AG08396 (cell line): Measurements from ENCODE around the gene RTN1.

Experiments
- DNase-seq: peaks from one replicate; pipeline ENCODE4 v3.0.0; 2012; ENCODE audit warnings: low spot score, mixed read lengths

The RTN1 gene

DNA sequence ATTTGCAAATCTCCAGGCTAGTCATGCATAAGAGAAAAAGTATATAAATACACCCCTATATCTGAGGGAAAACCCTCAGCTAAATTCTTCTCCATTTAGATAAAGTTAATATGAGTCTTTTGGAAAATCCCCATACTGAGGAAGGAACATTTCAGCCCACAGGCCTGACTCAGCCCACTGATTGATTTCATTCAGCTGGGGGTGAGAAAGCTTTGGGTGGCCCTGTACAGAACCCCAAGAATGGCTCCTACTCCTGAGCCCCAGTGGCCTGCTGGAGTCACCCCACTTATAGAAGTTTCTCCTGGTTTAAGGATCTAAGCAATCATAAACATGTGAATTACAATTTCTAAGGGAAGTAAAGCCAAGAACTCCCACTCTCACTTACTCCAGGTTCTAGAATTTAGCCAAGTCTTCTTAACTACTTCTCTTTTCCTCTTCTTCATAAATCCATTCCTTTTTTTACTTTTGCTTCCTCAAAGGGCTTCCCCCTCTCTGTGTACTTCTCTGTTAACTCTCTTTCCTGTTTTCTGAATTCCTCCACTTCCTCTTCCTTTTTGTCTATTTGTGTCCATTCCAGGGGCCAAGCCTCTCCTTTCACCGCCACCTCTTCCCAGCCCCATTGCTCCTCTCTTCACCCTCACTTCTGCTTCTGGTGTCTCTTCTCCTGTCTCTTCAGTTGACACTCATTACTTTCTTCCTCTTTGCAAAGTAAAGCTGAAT, 21.0 kb downstream of the RTN1 start:
- no peak for DNase-seq

DNA sequence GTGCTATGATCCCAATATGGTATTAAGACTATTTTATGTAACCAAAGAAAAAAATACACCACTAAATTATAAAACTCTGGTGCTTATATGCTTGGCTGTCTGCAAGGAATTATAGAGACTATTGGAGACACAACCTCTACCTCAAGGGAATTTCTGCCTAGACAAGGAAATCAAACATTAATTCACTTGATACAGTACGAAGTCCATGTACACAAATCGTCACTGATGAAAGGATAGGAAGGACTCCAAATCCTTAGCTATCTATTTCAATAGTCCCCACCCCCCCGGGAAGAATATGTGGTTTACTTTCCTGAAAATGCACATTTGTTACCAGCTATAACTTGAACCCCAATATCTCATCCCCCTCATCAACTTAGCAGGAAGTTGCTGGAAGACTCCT, 21.9 kb downstream of the RTN1 start:
- no peak for DNase-seq

DNA sequence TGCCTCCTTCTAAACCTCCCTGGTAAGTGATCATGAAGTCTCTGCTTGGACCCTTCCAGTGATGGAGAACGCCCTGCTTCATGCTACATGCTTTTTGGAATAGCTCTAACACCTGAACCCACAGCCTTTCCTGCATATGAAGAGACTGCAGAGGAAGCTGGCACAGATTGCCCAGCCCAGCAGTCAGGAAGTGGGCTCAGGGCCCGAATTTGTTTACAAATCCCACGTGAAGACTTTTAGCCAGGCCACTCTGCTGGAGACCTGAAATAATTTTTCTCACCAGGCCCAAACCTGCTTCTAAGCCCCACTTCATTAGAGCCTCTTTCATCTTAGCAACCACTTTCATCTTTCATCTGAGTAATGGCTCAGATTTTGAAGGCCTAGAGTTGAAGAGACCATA, 22.9 kb downstream of the RTN1 start:
- no peak for DNase-seq

DNA sequence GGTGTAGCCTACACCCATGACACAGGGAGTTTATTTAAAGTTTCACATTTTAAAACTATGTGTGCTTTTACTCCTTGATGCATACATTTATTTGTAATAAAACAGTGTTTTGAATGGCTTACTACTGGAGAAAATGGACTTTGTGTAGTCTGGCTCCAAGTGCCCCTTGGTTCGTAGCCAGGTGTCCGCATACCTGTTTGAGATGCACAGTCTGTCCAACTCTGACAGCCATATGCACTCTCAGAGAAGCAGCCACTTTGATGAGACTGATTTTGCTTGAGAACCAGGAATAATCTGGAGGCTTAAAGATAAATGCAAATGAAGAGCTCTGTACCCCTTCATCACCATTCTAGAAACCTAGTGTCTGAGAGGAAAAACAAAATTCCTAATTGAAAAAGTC, 24.0 kb downstream of the RTN1 start:
- no peak for DNase-seq

DNA sequence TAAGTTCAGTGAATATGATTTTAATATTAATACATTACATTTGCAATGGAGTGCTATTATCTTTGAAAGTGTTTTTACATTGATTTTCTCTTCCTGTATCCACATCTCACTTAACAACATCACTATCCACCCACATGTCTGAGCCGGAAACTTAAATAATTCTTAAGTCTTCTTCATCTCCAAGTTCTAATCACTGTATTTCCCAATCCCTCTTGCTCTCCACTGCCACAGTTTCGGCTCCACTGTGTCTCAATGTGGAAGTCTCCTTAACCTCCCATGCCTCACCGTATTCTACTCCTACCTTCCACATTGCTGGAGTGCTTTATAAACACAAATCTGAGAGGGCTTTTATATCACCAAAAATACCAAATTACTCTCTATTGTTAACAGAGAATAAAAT, 25.3 kb downstream of the RTN1 start:
- DNase-seq, result no peak

DNA sequence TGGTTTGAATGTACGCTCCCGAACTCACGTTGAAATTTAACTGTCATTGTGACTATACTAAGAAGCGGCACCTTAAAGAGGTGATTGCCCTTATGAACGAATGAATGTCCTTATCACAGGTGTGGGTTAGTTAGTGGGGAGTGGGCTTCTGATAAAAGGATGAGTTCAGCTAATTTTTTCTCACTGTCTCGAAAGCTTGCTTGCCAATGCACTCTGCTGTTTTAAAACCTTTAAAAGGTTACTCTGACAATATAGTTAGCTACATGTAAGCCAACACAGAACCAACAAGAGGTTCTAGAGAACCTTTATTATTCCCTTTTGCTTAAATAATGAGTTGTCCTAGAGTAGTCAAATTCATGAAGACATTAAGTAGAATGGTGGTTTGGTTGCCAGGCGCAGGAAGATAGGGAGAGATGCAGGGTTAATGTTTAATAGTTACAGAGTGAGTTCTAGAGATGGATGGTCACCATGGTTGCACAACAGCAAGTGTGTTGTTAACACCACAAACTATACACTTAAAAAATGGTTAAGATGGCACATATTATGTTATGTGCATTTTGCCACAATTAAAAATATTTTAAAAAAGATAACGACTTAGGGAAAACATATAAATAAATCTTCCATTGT, 26.3 kb downstream of the RTN1 start:
- no peak for DNase-seq

DNA sequence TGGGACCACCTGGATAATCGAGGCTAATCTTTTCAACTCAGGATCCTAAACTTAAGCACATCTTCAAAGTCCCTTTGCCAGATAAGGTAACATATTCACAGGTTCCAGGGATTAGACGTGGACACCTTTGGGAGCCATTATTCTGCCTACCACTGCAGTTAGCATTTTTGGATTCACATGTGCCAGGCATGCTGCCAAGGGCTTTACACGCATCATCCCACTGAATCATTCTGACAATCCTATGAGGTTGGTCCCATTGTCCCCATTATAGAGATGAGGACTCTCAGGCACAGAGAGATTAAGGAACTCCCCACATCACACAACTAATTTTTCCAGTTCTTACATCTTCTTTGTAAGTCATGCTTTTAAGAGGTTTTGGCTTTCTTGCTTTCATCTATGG, 34.5 kb downstream of the RTN1 start:
- no peak for DNase-seq

DNA sequence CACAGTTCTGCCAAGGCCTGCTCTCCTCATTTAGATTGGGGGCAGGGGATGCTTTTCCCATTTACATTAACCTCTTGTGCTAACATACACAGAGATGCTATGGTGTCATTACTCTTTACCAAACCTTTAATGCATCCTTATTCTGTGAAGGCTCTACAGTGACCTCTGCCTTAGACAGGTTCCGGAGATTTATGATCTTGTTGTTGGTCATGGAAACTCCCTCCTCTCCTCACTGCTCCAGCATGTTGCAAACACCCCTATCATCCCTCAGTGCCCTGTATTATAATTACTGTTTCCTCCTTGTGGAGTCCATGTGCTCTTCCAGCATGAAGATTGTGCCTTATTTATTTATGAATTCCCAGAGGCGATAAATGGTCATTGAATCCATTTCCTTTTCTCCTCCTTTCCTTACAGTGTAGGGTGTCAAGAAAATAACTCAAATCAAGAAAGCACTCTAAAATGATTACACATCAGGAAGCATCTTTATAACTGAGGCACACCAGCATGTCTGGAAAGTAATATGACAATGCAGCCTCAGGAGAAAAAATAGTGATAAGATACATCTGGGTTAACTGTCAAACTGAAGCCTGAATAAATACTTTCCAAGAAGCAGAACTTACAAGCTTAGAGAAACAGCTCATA, 37.8 kb downstream of the RTN1 start:
- DNase-seq, result no peak

DNA sequence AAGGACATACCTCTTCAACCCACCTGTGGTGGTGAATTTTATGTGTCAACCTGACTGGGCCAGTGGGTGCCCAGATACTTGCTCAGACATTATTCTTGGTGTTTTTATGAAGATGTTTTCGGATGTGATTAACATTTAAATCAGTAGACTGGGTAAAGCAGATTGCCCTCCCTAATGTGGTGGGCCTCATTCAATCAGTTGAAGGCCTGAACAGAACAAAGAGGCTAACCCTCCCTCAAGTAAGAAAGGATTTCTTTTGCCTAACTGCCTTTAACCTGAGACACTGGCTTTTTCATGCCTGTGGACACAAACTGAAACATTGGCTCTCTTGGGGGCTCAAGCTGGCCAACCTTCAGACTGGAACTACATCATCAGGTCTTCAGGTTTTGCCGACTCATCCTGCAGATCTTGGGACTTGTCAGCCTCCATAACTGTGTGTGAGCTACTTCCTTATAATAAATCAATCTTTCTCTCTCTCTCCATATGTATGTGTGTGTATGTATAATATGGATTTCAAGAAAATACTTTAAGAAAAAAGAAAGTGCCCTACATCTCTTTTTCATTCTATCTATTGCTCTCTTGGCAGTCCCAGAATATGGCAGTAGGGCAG, 39.4 kb downstream of the RTN1 start:
- no peak for DNase-seq

DNA sequence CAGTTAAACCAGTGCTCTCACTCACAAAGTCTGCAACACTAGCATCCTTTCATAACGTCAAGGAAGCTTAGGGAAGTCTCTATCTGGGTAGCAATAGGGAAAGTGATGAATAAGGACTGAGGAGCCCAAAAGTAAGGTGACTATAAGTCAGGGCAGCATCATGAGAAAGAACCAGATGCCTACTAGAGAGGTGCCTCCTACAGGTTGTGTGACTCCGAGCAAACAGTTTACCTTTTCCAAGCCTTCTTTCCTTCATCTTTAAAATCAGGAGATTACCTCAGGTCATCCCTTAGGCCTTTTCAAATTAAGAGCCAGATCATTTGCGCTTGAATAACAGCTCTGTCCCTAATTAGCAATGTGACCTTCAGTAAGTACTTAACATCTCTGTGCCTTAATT, 40.2 kb downstream of the RTN1 start:
- no peak for DNase-seq

DNA sequence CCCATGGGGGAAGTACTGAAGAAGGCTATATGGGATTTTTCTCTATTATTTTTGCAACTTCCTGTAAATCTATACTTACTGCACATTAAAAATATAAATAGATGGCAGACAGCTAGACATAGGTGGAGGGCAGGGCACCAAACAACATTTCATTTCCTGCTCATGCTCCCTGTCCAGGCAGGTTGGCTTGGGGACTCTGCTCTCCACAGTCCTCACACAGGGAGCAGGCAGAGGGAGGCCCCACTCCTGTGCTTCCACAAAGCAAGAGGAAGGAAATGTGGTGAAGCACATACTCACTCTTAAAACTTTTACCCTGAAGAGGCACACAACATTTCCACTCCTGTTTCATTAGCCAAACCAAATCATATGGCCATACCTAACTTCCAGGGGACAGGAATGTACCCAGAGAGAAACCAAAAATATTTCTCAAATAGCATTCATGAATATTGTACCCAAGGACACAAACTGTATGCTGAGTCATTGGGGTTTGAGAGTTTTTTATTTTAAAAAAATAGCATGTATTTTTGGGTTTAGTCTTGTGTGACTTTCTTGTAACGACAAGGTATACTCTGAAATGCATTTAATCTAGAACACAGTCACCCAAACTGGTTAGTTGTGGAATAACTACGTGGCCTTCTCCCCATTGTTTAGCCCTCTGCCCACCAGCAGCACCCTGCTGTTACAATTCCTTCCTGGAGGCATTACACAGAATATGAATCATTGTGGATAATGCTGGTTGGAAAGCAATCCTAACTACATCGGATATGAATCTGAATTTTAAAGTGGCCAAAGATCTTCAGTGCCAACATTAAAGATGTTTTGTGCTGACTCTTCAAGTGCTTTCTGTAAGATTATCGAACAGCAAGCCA, 40.9 kb downstream of the RTN1 start:
- DNase-seq, result no peak

DNA sequence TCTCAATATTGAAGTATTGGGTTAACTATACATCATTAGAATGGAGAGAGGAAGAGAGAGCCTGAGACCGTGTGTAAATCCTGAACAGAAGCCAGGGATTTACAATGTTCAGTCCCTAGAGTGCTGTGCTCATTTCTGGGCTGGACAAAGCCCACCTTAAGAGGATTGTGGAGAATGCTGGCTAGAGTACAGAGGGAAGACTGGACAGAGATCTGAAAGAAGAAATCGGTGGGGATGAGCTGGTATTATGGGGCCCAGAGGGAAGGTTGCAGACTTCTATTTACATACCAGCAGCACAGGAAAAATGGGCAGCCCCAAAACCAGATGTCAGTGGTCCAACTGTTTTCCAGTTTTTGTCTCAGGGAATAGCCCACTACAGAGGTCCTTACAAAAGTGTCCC, 42.3 kb downstream of the RTN1 start:
- DNase-seq, result no peak

DNA sequence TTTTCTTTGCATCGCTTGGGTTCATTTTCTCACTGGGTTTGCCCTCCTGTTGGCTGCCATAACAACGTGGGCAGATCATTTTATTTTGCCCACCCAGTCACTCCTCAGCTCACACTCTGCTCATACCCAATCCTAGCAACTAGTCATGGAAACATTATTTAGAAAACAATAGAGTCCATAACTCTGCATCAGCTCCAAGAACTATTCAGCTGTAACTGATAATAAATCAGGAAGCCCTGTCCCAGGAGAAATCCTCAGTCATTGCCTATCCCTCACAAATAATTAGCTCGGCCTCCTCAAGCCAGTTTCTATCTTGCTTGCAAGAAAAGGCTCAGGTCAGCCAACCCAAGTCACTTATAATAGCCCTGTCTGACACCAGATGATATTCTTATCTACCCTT, 43.2 kb downstream of the RTN1 start:
- DNase-seq, result no peak

DNA sequence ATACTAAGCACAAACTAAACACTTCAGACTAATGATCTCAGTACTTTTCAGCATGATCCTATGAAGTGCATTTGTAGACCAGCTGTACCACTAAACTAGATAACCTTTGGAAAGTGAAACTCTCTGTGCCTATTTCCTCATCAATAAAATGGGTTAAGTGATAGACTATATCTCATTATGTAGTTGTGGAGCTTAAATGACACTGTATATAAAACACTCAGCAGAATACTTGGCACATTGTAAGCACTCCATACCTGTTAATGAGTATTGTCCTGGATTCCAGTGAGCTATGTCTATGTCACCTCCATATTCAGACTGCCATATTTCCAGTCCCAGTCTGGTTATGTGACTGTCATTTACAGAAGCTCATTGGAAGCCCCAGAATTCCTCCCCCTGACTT, 44.4 kb downstream of the RTN1 start:
- DNase-seq, result no peak

DNA sequence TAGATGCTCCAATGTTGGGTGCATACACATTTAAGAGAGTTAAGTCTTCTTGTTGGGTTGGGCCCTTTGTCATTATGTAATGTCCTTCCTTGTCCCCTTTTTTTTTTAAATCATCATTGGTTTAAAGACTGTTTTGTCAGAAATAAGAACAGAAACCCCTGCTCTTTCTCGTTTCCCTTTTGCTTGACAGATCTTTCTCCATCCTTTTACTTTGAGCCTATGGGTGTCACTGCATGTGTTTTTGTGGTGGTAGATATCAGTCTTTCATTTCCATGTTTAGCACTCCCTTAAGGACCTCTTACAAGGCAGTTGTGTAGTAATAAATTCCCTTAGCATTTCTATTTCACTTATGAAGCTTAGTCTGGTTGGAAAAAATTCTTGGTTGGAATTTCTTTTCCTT, 47.4 kb downstream of the RTN1 start:
- DNase-seq, result no peak

DNA sequence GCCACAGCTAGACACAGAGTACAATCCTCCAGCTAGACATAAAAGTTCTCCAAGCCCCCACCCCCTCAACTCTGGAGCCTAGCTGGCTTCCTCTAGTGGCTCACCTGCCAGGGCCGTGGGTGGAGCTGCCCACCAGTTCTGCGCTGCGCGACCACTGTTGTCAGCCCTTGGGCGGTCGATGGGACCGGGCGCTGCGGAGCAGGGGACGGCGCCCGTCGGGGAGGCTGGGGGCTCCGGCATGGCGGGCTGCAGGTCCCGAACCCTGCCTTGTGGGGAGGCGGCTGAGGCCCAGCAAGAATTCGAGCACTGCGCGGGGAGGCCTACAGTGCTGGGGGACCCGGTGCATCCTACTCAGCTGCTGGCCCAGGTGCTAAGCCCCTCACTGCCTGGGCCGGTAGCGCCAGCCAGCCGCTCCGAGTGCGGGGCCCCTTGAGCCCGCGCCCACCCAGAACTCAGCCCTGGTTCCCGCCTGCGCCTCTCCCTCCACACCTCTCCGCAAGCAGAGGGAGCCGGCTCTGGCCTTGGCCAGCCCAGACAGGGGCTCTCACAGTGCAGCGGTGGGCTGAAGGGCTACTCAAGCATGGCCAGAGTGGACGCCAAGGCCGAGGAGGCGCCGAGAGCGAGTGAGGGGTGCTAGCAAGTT, 51.0 kb downstream of the RTN1 start:
- no peak for DNase-seq

DNA sequence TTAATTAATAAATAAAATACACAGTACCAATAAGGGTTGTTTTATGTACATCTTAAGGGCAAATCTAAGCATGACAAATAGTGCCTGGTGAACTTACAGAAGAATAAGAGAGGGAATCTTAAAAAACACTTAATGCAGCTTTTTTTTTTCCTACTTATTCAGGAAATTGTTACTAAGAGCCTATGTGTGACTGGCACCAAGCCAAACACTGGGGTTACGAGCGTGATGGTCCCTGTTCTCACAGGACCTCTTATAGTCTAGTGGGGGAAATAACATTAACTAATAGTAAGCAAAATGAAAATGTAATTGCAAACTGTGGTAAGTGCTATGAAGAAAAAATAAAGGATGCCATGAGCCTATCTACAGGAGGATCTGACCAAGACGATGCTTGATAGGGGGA, 53.6 kb downstream of the RTN1 start:
- DNase-seq, result no peak

DNA sequence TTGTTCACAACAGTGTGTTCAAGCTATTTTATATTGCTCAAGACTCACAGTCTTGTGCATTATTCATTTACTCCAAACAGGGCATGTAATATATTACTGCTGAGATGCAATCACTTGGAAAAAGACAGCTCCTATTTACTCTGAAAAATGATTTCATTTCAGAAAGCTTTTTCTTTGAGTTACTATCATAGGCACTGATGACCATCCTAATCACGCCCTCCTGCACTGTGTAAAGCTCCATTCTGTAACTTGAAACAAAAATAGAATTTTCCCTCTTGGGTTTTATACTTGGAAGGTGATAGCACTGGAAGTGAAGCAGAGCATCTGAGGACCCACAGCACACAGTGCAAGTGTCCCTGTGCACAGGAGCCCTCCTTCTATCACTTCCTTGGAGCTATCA, 55.6 kb downstream of the RTN1 start:
- no peak for DNase-seq

DNA sequence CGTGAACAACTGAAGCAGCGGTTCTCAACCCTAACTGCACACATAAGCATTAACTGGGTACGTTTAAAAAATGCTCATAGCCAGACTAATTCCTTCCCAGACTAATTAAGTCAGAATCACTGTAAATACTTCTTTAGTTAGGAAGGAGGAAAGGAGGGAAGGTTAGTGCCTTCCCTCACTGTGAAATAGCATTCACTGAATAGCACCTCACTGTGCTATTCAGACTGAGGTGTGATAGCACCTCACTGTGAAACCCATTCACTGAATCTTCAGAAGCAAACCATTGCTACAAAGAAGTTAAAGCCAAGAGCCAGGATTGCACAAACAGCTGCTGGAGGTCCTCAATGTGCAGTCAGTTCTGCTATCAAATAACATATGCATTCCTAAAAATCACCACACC, 58.8 kb downstream of the RTN1 start:
- DNase-seq, result no peak

DNA sequence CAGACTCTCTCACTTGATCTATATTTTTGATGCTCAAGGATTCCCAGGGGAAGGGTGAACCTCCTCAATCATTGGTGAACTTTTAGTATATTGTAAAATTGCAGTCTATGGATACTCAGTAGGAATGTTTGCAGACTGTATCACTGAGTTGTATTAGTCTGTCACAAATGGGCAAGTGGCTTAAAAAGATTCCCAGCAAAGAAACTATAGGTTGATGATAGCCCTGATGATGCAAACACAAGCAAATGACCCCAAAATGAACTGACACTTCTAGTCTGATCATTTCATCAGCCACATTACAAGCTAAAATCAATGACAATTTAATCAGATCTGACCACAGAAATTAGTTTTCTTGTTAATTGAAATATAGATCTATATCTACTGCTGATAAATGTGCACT, 59.5 kb downstream of the RTN1 start:
- no peak for DNase-seq

DNA sequence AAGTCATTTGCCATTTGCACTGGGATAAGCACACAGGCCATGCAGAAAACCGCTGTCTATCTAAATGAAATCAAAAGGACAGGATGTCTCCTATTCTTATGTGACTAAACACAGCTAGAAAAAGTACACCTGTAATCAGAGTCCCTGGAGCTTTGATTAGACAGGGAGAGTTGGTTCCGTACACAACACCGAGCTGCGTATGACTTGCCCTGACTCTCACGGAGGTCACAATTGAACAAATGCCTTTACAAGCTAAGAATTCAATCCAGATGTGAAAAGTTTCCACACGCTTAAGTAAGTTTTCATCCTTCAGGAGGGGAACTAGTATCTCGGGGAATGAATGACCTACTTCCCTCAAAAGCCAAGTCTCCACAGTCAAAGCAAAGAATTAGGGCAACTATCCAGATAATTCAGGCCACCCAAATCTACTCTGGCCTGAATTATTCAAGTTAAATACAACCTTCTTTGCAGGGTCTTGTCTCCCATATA, 67.5 kb downstream of the RTN1 start:
- no peak for DNase-seq

DNA sequence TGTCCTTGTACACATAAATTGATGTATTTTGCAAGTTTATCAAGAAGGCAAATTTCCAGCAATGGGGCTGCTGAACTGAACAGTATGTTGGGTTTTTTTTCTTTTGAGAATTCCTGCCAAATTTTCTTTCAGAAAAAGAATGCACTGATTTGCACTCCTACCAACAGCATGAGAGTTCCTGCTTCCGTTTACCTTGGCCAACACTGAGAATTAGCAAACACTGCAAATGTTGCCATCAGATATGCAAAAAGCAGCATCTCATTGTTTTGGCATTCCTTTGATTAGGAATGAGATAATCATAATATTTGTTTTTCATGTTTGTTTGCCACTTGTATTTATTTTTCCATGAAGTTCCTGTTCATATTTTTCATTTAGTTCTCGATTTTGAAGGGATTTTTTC, 82.4 kb downstream of the RTN1 start:
- no peak for DNase-seq
